Mucosa of descending colon (tissue), 3 donors: ENCODE data around the gene CDC42EP3. TPM values are rescaled to one million over a fixed set of nuclear protein-coding genes. Genes with fewer than 3 reads are reported as not detected.
A peak's percentile ranks its signal among the peaks of the same experiment; 100 is the strongest.

Source experiments
- ATAC-seq: fragments of 200-7000 bp; cut with Tn5 transposase; one replicate; pipeline ENCODE4 v1.9.1; 2020; ENCODE audit warnings: mild to moderate bottlenecking, moderate library complexity
- DNase-seq, 3 donors: peaks; one replicate each; pipeline ENCODE4 v3.0.0-alpha.2; 2020
- H3K36me3 ChIP-seq: fragments of 200-600 bp; one replicate; pipeline ENCODE4 v1.8.0; 2021; ENCODE audit warnings: low read depth, mild to moderate bottlenecking
- H3K4me1 ChIP-seq: fragments of 200-600 bp; one replicate; pipeline ENCODE4 v1.8.0; 2021; ENCODE audit warnings: low read depth, mild to moderate bottlenecking
- H3K4me3 ChIP-seq: fragments of 200-600 bp; one replicate; pipeline ENCODE4 v1.8.0; 2021; ENCODE audit warnings: mild to moderate bottlenecking
- H3K9me3 ChIP-seq: fragments of 200-600 bp; one replicate; pipeline ENCODE4 v1.8.0; 2021; ENCODE audit warnings: mild to moderate bottlenecking
- intact Hi-C, 2 donors: fragments of 100-400 bp; cut with DNase I in 1 of 2; cut with micrococcal nuclease in 1 of 2; formaldehyde crosslinking; loops; one replicate each; pipeline versions ENCODE4 v1.11.0 to v1.11.1; 2022; cut with DNase I, micrococcal nuclease
- total RNA-seq, 3 donors: library from RNA; stranded (reverse); fragmentation: NEBNext Ultra II Directional in 2 of 3; extraction: Animal tissue kit (Norgen Biotek cat#: 25700) in 2 of 3; gene quantifications; one replicate each; pipeline versions ENCODE4 v1.2.1 to v1.2.4, GENCODE V29; 2021 to 2023
- TF ChIP-seq, protein P1 (sequence below): fragments of 200-600 bp; IDR thresholded peaks from one replicate; pipeline ENCODE4 v1.8.0; 2022; ENCODE audit warnings: antibody characterized with exemption, mild to moderate bottlenecking
- donor health status: DM: no; HTN: no; CAD: no; lungs with moderate emphysema.
- donor health status: DM: no; HTN: no; CAD: no.
- donor health status: DM: no; HTN: yes; CAD: no.

The CDC42EP3 gene
- total RNA-seq, 3 donors from 2014 or later: 27.9 to 67.0 (median 30.1) TPM

DNA sequence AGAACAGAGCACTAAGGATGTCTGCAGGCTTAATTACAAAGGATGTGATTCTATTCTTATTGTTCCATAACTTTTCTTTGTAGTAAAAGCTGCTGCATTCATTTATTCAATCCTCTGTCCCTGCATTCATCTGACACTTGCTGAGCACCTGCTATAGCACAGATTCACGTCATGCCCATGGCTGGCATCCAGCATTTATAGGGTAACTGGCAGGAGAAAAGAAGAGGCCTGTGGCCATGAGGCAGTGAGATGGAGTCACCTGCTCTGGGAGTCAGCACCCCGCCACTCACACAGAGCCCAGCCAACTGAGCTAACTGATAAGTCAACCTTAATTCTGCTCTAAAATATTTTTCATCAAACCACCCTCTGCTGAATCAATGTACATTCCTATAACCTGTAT is 18.3 kb upstream of the CDC42EP3 start:
- Histone ChIP-seq H3K9me3 (no peaks in the 10 kb centered on the region), H3K36me3 (no peaks in the 10 kb centered on the region), H3K4me1 (no peaks in the 10 kb centered on the region), H3K4me3 (no peak overlapping the region)
- intact Hi-C loops: no loop called here
- TF ChIP-seq, protein P1, sequence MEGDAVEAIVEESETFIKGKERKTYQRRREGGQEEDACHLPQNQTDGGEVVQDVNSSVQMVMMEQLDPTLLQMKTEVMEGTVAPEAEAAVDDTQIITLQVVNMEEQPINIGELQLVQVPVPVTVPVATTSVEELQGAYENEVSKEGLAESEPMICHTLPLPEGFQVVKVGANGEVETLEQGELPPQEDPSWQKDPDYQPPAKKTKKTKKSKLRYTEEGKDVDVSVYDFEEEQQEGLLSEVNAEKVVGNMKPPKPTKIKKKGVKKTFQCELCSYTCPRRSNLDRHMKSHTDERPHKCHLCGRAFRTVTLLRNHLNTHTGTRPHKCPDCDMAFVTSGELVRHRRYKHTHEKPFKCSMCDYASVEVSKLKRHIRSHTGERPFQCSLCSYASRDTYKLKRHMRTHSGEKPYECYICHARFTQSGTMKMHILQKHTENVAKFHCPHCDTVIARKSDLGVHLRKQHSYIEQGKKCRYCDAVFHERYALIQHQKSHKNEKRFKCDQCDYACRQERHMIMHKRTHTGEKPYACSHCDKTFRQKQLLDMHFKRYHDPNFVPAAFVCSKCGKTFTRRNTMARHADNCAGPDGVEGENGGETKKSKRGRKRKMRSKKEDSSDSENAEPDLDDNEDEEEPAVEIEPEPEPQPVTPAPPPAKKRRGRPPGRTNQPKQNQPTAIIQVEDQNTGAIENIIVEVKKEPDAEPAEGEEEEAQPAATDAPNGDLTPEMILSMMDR: no peak
- DNase-seq (no peak), ATAC-seq (peak; percentile 11)

- DNase-seq: no peak
- TF ChIP-seq, protein P1: no peak
- Histone ChIP-seq H3K4me3 (no peak overlapping the region), H3K9me3 (no peaks in the 10 kb centered on the region), H3K4me1 (no peaks in the 10 kb centered on the region), H3K36me3 (no peaks in the 10 kb centered on the region)
- intact Hi-C loops: no loop called here
- peak; percentile 52 for ATAC-seq
These were observed 17.5 kb upstream of the CDC42EP3 start for GRCh38 chr2:37688771-37689468.

DNA sequence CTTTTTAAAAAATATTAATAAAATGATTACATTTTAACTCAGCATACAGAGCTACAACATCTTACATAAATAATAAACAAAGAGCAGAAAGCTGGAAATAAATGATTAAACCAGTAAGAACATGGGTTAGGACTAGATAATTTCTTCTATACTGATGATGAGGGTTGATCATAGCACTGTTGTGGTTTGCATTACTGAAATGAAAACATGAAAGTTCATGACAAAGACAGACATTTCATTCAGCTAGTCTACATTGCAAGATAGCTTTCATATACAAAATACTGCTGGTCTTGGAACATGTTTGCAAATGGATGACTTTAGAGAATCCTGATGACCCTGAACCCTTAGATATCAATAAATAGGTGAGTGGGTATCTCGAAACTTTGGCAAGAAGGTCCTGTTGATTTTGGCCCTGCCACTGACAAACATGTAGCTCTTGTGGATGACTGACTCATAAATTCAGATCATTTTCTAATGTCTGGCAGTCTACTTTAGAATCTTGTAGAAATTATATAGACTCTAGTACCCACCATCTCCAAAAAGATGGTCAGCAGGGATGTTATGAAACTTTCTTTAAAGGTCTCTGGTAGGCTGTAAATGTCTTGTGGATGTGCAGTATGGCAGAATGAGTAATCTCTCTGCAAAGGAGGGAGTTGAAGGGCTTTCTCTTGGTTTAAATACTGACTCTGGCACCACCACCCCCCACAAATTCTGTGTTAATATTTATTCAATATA is 15.5 kb upstream of the CDC42EP3 start:
- Histone ChIP-seq H3K4me1 (no peaks in the 10 kb centered on the region), H3K9me3 (no peaks in the 10 kb centered on the region), H3K36me3 (no peaks in the 10 kb centered on the region), H3K4me3 (no peak overlapping the region)
- TF ChIP-seq, protein P1: no peak
- ATAC-seq: no peak
- no peak for DNase-seq
- intact Hi-C loops: no loop called here

GRCh38 chr2:37684809-37685208 is 13.4 kb upstream of the CDC42EP3 start:
- no peak overlapping the region for H3K4me3 ChIP-seq
- DNase-seq (no peak), ATAC-seq (no peak)
- no peaks in the 10 kb centered on the region for H3K9me3 ChIP-seq
- TF ChIP-seq, protein P1: no peak
- intact Hi-C loops: no loop called here
- no peaks in the 10 kb centered on the region for H3K36me3 ChIP-seq
- no peaks in the 10 kb centered on the region for H3K4me1 ChIP-seq

GRCh38 chr2:37683921-37684780 is 12.7 kb upstream of the CDC42EP3 start:
- DNase-seq (no peak), ATAC-seq (peak; percentile 73)
- Histone ChIP-seq H3K4me3 (no peak overlapping the region), H3K4me1 (peaks cover 5% of the 10 kb centered on the region), H3K9me3 (no peaks in the 10 kb centered on the region), H3K36me3 (no peaks in the 10 kb centered on the region)
- intact Hi-C loops: no loop called here
- TF ChIP-seq, protein P1: no peak
